ENCODE results near the gene RAC2. TPM values are rescaled to one million over a fixed set of nuclear protein-coding genes. Genes with fewer than 3 reads are reported as not detected.
"Not testable (repeated sequence)": the region's sequence is repeated elsewhere in the genome, so short reads cannot be mapped to it uniquely, and the experiment has no call there.

Gene RAC2
- total RNA-seq, 1 experiment from 2014 or later: not detected

DNA sequence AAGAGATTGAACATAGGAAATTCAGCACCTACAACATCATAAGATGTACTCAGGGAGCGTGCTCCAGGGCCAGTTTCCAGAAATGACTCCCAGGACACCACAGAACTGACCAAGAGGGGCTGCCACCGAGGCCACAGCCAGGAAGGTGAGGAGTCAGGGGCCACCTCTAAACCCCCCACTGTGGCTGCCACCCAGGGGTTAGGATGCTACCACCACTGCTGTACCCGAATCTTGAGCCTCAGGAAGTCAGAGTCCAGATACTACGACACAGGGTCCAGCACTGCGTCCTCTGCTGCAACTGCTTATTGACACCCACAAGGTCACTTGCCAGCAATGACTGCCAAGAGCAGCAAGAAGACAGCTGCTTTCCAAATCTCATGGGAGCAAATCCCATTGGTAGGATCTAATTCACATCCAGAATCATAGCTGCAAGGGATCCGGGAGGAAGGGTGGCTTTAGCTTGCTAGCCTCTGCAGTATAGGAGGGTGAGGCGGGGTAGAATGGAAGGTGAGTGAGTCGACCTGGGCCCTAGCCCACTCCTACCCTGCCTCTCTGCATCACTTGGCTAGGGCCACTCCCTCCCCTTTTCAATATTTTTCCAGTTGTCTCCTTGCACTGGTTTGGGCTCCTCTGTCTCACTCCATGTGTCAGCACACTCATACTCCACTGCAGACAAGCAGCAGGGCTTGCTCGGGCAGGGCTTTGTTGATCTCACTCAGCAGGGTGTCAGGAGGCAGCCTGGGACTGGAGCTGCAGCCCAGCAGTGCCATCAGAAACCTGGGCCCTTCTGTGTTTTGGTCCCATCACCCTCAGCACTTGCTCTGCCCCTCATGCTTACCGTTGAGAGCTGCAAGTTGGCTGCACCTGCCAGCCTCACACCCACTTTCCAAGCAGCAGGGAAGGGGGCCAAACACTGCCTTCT, 20.2 kb upstream of the RAC2 start:
- H3K36me3 ChIP-seq: no peaks in the 10 kb centered on the region
- H3K4me3 ChIP-seq: no peak overlapping the region
- DNase-seq: no peak
- H3K9me3 ChIP-seq: no peaks in the 10 kb centered on the region
- no peaks in the 10 kb centered on the region; the same call in 1 of the 2 replicates for H3K27me3 ChIP-seq

DNA sequence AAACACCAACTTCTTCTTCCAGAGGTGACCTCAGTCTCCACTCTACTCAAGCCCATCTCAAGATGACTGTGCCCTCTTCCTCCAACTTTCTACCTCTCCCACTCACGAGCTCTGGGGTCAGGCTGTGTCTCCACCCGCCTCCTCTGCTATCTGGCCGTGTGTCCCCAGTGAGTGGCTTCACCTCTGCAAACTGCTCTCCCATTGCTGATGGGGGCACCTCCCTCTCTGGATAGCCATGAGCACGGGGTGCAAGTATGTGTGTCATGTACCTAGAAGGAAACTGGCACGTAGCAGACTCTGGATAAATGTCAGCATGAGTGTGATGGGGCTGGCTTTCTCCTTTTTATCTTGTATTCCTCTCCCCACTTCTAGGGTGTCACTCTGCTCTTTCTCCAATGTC, 18.3 kb upstream of the RAC2 start:
- Histone ChIP-seq H3K36me3 (no peaks in the 10 kb centered on the region), H3K27me3 (no peaks in the 10 kb centered on the region; the same call in 1 of the 2 replicates), H3K9me3 (no peaks in the 10 kb centered on the region), H3K4me3 (no peak overlapping the region)
- DNase-seq: no peak

DNA sequence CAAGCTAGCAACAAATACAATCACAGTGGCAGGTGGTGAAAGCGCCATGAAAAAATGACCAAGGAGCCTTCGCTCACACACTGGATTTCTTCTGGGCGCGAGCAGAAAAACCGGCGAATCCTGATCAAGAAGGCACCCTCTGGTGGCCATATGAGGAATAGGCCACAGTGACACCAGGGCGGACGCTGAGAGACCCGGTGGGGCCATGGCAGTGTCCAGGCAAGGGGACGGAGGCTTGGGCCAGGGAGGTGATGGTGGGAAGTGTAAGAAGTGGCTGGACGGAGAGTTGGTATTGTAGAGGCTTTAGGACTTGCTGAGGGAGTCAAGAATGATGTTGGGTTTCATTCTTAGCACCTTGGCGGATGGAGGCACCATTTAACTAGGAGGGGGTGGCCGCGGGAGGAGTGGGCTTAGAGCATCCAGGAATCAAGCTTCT, 16.9 kb upstream of the RAC2 start:
- Histone ChIP-seq H3K27me3 (no peaks in the 10 kb centered on the region; the same call in 1 of the 2 replicates), H3K9me3 (no peaks in the 10 kb centered on the region)
- DNase-seq: peak; percentile 39

DNA sequence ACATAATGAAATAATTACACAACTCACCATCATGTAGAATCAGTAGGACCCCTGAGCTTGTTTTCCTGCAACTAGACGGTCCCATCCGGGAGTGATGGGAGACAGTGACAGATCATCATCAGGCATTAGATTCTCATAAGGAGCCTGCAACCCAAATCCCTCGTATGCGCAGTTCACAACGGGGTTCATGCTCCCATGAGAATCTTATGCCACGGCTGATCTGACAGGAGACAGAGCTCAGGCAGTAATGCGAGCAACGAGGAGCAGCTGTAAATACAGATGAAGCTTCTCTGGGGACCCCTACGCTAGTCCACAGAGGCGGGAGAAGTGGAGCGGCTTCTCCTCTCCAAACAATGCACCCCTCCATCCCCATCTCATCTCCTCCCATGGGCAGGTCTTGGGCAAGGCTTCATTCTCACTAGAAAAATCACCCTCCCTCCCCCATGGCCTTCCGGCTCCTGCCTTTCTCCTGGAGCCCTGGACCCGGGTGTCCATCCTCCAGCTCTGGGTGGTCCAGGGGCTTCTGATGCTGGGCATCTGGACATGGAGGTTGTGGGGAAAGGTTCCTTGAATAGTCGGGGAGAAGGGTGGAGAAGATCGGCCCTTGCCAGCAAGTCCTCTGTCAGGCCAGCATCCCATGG, 16.2 kb upstream of the RAC2 start:
- no peak for DNase-seq
- Histone ChIP-seq H3K36me3 (no peaks in the 10 kb centered on the region), H3K4me3 (no peak overlapping the region), H3K27me3 (no peaks in the 10 kb centered on the region; the same call in 1 of the 2 replicates), H3K9me3 (no peaks in the 10 kb centered on the region)

More for the DNA sequence above, 16.9 kb upstream of the RAC2 start:
- no peaks in the 10 kb centered on the region for H3K36me3 ChIP-seq
- H3K4me3 ChIP-seq: no peak overlapping the region

DNA sequence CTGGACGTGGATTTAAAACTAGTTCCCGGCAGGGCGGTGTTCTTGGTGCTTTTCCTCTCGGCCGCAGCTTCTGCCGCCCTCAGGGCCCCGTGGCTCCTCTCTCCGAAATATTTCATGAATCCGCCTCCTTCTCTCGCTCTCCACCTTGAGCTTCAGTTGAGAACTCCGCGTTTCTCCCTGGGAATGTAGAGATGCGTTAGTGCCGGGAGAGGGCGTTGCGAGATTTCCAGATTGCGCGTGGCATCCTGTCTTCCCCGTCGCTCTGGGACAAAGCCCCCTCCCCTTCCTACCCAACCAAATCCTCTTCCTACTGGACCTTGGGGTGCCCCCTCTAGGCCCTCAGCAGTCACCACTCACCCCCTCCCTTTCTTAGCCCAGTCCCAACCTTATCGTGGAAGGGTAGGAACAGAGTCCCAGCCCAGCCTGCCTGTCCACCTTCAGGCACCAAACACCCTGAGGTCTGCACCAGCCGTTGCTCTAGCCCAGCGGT, 15.5 kb upstream of the RAC2 start:
- Histone ChIP-seq H3K4me3 (no peak overlapping the region), H3K9me3 (no peaks in the 10 kb centered on the region), H3K27me3 (no peaks in the 10 kb centered on the region; the same call in 1 of the 2 replicates), H3K36me3 (no peaks in the 10 kb centered on the region)
- no peak for DNase-seq

DNA sequence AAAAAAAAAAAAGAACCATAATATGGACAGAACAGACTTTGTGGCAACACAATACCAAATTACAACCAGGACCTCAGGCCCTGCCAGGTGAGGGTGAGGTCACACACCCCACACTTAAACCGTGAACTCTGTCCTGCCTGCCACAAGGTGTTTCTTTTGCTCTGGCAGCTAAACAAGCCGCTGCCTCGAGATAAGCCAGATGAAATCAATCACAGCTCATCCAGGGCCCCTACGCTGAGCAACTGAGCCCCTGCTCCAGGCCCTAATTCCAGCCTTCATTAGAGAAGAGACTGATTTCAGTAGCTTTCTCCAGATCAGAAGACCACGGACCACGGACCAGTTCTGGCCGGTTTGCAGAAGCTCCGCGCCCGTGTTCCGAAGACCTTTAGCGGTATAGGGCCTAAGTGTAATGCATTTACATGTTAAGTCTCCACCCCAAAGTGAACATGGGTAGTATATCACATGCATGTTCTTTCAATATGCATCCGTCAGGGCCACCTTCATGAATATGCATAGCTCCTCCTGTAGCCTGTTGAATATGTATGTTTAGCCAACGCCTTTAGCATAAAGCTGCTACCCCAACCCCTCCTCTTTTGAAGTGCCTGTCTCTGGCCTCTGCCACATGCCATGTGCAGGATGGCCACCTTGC, 14.8 kb upstream of the RAC2 start:
- Histone ChIP-seq H3K9me3 (no peaks in the 10 kb centered on the region), H3K27me3 (no peaks in the 10 kb centered on the region; the same call in 1 of the 2 replicates), H3K4me3 (no peak overlapping the region), H3K36me3 (no peaks in the 10 kb centered on the region)
- no peak for DNase-seq

DNA sequence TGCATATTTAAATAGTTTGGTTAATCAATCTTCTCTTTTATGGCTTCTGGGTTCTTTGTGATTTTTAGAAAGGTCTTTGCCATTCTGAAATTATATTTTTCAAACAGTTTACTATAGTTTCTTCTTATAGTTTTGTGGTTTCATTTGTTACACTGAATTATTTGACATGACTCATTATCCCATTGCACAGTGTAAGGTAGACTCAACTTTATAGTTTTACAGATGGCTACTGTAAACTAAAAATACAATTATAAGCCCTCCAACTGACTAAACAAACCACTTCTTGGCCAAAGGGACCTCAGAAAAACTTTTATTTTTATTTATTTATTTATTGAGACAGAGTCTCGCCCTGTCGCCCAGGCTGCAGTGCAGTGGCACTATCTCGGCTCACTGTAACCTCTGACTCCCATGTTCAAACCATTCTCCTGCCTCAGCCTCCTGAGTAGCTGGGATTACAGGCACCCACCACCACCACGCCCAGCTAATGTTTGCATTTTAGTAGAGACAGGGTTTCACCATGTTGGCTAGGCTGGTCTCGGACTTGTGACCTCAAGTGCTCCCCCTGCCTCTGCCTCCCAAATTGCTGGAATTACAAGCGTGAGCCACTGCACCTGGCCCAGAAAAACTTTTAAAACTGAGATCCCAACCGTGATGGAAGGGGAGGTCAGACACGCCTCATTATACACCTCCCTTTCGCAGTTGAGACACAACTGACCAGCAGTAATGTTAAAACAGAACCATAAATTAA, 14.1 kb upstream of the RAC2 start:
- H3K27me3 ChIP-seq: no peaks in the 10 kb centered on the region; the same call in 1 of the 2 replicates
- H3K9me3 ChIP-seq: no peaks in the 10 kb centered on the region
- no peaks in the 10 kb centered on the region for H3K36me3 ChIP-seq
- no peak for DNase-seq
- no peak overlapping the region for H3K4me3 ChIP-seq

DNA sequence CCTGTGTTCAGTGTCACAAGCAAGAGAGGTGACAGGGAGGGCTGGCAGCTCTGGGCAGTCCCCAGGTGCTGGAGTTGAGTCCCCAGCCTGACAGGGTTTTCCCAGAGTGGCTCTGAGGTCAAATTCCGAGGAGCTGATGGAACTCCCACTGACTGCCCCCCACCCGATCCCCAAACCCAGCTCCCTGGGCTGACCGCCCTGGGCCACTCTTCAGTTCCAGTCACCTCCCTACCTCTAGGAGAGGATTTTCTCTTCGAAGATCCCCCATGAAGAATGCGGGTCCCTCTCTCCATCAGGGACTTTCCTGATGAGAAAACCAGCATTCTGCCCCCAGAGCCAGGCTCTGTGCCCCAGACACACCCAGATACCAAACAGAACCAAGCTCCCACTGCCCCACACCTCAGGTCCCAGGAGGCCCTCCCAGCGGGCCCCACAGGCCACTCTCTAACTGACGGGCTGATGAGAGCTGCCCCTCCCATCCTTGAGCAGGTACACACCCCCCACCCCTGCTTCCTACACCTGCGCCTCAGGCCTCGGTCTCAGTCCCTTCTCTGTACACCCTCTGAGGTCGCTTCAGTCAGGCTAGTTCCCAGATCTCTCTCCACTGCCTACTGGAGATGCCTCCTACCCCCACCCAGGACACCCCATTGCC, 12.1 kb upstream of the RAC2 start:
- Histone ChIP-seq H3K9me3 (no peaks in the 10 kb centered on the region), H3K4me3 (no peak overlapping the region), H3K36me3 (no peaks in the 10 kb centered on the region), H3K27me3 (no peaks in the 10 kb centered on the region; the same call in 1 of the 2 replicates)
- DNase-seq: no peak

DNA sequence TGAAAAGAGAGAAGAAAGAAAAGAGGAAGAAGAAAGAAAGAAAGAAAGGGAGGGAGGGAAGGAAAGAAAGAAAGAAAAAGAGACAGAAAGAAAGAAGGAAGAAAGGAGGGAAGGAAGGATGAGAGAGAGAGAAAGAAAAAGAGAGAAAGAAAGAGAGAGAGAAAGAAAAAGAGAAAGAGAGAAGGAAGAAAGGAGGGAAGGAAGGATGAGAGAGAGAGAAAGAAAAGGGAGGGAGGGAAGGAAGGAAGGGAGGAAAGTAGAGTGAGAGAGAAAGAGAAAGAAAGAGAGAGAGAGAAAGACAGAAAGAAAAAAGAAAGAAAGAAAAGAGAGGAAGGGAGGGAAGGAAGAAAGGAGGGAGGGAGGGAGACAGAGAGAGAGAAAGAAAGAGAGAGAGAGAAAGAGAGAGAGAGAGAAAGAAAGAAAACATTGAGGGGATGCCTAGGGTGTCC, 11.5 kb upstream of the RAC2 start:
- H3K4me3 ChIP-seq: no peak overlapping the region
- H3K27me3 ChIP-seq: no peaks in the 10 kb centered on the region; the same call in 1 of the 2 replicates
- H3K36me3 ChIP-seq: no peaks in the 10 kb centered on the region
- H3K9me3 ChIP-seq: no peaks in the 10 kb centered on the region
- no peak for DNase-seq

DNA sequence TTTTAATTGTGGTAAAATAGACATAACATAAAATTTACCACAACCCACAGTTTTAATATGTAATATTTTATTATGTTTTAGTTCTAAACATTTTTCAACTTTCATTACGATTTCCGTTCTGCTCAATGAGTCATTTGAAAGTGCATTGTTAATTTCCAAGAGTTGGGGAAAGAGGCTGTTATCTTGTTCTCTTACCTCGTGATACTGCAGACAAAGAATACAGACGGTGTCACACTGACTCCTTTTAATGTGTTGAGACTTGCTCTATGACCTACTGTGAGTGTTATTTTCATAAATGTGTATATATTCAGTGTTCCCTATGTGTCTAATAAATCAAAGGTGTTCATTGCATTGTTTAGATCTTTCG, 10.8 kb upstream of the RAC2 start:
- no peak for DNase-seq
- no peaks in the 10 kb centered on the region for H3K27me3 ChIP-seq
- no peaks in the 10 kb centered on the region for H3K9me3 ChIP-seq
- H3K36me3 ChIP-seq: no peaks in the 10 kb centered on the region
- no peak overlapping the region for H3K4me3 ChIP-seq

DNA sequence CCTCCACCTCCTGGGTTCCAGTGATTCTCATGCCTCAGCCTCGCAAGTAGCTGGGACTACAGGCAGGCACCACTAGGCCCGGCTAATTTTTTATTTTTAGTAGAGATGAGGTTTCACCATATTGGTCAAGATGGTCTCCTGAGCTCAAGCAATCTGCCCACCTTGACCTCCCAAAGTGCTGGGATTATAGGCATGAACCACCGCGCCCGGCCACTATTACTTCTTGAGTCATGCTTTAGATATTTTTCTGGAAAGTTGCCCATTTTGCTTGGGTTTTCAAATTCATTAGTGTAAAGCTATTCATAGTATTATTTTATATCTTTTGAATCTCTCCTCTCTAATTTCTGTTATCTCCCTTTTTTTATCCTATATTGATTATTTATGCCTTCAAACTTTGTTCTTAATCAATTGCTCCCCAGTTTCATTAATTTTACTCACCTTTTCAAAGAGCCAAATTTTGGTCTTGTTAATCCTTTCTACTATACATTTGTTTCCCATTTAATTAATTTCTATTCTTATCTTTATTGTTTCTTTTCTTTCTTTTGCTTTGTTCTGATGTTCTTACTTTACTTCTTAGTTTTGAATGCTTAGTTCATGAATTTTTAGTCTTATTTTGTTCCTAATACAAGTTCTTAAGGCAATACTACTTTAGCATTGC, 10.3 kb upstream of the RAC2 start:
- Histone ChIP-seq H3K36me3 (no peaks in the 10 kb centered on the region), H3K4me3 (no peak overlapping the region), H3K9me3 (no peaks in the 10 kb centered on the region), H3K27me3 (no peaks in the 10 kb centered on the region)
- DNase-seq: peak; percentile 41

DNA sequence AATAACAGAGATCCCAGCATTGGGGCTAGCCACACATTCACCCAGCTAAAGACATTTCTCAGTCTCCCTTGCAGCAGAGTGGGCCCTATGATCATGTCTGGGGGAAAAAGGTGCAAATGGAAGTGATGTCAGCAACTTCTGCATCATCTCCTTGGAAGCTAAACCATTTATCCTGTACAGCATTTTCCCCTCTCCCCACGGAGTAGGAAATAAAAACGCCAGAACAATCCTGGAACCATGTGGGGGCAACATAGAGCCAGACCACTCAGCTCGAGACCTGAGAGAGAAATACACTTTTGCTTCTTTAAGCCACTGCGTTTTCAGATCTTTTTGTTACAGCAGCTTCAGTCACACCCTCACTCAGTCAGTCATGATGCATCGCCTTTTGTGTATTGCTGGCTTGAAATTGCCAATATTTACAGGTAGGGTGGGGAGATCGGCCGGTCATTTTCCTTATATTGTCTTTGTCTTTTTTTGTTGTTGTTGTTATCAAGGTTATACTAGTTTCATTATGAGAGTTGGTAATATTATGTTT, 9.1 kb upstream of the RAC2 start:
- no peak for DNase-seq
- Histone ChIP-seq H3K27me3 (no peaks in the 10 kb centered on the region), H3K9me3 (no peaks in the 10 kb centered on the region)

DNA sequence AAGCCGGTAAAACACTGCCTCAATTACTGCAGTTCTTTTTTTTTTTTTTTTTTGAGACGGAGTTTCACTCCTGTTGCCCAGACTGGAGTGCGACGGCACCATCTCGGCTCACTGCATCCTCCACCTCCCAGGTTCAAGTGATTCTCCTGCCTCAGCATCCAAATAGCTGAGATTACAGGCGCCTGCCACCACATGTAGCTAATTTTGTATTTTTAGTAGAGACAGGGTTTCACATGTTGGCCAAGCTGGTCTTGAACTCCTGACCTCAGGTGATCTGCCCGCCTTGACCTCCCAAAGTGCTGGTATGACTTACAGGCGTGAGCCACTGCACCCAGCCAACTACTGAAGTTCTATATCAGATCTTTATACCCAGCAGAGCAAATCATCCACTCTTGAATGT, 7.8 kb upstream of the RAC2 start:
- not testable (repeated sequence) for H3K9me3 ChIP-seq, DNase-seq, H3K27me3 ChIP-seq, H3K36me3 ChIP-seq, H3K4me3 ChIP-seq

More for the DNA sequence above, 9.1 kb upstream of the RAC2 start:
- Histone ChIP-seq H3K36me3 (no peaks in the 10 kb centered on the region), H3K4me3 (no peak overlapping the region)

DNA sequence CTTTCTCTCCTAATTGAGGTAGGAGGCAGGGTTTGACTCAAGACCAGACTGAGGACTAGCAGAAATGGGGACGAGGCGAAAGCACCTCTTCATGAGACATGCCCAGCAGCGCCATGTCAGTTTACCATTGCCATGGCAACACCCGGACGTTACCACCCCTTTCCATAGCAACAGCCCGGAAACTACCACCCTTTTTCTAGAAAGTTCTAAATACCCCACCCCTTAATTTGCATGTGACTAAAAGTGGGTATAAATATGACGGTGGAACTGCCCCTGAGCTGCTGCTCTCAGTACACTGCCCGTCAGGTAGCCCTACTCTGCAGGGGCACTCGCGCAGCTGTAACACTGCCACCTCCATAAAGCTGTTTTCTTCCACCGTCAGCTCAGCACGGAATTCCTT, 5.9 kb upstream of the RAC2 start:
- no peaks in the 10 kb centered on the region for H3K27me3 ChIP-seq
- H3K36me3 ChIP-seq: no peaks in the 10 kb centered on the region
- H3K9me3 ChIP-seq: no peaks in the 10 kb centered on the region
- DNase-seq: no peak
- H3K4me3 ChIP-seq: no peak overlapping the region

DNA sequence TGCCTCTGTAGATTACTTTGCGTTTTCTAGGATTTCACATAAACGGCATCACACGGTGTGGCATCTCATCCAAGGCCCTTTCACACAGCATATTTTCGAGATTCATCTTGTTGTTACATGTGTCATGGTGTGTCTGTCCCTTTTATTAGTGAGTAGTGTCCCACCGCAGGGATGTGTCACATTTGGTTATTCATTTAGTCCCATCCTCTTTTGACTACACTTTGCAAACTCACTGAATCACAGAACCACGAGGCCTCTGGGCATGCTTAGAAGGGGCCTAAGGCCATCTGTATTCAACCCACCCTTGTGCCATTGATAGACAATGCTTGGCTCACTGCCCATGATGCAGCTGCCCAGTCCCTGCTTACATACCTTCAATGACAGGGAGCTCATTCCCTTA, 4.2 kb upstream of the RAC2 start:
- Histone ChIP-seq H3K4me3 (no peak overlapping the region), H3K9me3 (no peaks in the 10 kb centered on the region), H3K27me3 (no peaks in the 10 kb centered on the region), H3K36me3 (no peaks in the 10 kb centered on the region)
- no peak for DNase-seq

Data from MG63 (cell line).